AG08396 (cell line): ENCODE measurements around the gene OR10H2.
"Not testable (repeated sequence)": the region's sequence is repeated elsewhere in the genome, so short reads cannot be mapped to it uniquely, and the experiment has no call there.

Experiments
- DNase-seq: peaks from one replicate; pipeline ENCODE4 v3.0.0; 2012; ENCODE audit warnings: low spot score, mixed read lengths

OR10H2 gene

GRCh38 chr19:15727724-15728123, at the start of gene OR10H2:
Gene OR10H2, plus strand, starts transcription at chr19:15728024. Its CDS starts 20 bp downstream, at chr19:15728044.
- no peak for DNase-seq

- no peak for DNase-seq
Observed at GRCh38 chr19:15679089-15679488, 48.7 kb upstream of the OR10H2 start.

- DNase-seq: not testable (repeated sequence)
Observed at GRCh38 chr19:15679865-15680264, 48.0 kb upstream of the OR10H2 start.

- no peak for DNase-seq
Observed at GRCh38 chr19:15680478-15681322, 47.1 kb upstream of the OR10H2 start.

- DNase-seq: no peak
Observed at GRCh38 chr19:15683411-15683810, 44.4 kb upstream of the OR10H2 start.

- no peak for DNase-seq
Observed at GRCh38 chr19:15684828-15685227, 43.0 kb upstream of the OR10H2 start.

GRCh38 chr19:15696654-15697194, 31.1 kb upstream of the OR10H2 start:
- no peak for DNase-seq

GRCh38 chr19:15701757-15702533, 25.9 kb upstream of the OR10H2 start:
- DNase-seq: no peak

- no peak for DNase-seq
Observed at GRCh38 chr19:15702534-15702930, 25.3 kb upstream of the OR10H2 start.

GRCh38 chr19:15714638-15715037, 13.2 kb upstream of the OR10H2 start:
- DNase-seq: no peak

GRCh38 chr19:15715642-15716041, 12.2 kb upstream of the OR10H2 start:
- DNase-seq: no peak

- no peak for DNase-seq
Observed at GRCh38 chr19:15717809-15718208, 10.0 kb upstream of the OR10H2 start.

GRCh38 chr19:15721268-15721667, 6.6 kb upstream of the OR10H2 start:
- DNase-seq: no peak

- no peak for DNase-seq
Observed at GRCh38 chr19:15722956-15723355, 4.9 kb upstream of the OR10H2 start.

- no peak for DNase-seq
Observed at GRCh38 chr19:15730538-15730937, 2.7 kb downstream of the OR10H2 start.

GRCh38 chr19:15732388-15732787, 4.6 kb downstream of the OR10H2 start:
- no peak for DNase-seq

GRCh38 chr19:15733895-15734294, 6.1 kb downstream of the OR10H2 start:
- DNase-seq: no peak

- DNase-seq: no peak
Observed at GRCh38 chr19:15737722-15738121, 9.9 kb downstream of the OR10H2 start, which contains the start of gene OR10H3. Gene OR10H3, plus strand, starts transcription at chr19:15737985. Its CDS starts 3,408 bp downstream, at chr19:15741393.

GRCh38 chr19:15740785-15741184, 13.0 kb downstream of the OR10H2 start:
- no peak for DNase-seq

- DNase-seq: no peak
Observed at GRCh38 chr19:15748239-15748638, 20.4 kb downstream of the OR10H2 start.

- no peak for DNase-seq
Observed at GRCh38 chr19:15758379-15758778, 30.6 kb downstream of the OR10H2 start.

GRCh38 chr19:15759962-15760565, 32.2 kb downstream of the OR10H2 start:
- no peak for DNase-seq
